Urothelium cell line (cell line): ENCODE results near the gene PRKN.

Source experiments
- DNase-seq: peaks from one replicate; pipeline ENCODE4 v3.0.0; 2011; ENCODE audit warnings: low spot score, mixed read lengths
- FAIRE-seq: peaks from 2 replicates; lab custom pipeline; 2011; peaks lifted over from hg19 to GRCh38; lab: Jason Lieb, UNC

Gene PRKN

DNA sequence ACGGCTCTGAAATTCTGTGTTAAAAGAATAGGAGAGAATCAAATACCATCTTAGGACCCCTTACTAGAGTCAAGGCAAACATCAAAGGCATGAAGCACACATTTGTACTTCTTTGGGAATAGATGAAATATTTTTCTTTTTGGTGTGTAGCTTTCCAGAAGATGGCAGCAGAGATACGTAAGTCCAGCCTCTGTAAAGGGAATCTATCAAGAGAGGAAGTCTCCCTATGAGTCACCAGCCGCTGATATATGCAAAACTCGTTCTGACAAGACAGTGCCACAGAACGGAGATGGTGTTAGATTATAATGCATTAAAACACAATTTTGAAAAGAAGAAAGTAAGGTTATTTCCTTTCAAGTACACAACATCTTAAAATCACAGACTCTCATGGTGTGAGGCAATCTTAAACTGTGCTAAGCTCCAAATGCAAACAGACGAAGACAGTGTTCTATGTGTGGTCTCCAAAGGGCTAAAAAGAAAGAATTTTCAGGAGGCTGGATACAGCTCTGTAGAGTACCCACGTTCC lies 1333.7 kb downstream of the PRKN start:
- peak; percentile 81 for DNase-seq
- no peak for FAIRE-seq

DNA sequence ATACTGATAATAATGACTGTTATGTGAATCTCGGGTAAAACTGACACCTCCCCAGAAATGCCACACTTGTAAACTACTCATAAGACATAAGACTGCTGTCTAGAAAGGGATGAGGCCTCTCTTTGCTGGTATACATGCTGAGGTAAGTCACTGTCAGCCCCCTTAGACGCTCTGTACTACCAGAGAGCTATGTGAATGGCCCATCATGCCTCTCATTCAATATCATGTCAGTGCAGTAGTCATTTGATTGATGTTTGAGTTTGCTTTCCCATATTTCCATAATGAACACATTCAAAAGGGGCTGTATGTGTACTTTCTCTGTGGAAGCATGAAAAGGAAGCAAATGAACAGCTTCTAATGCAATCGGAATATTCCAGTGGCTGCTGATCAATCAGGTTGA lies 1334.3 kb downstream of the PRKN start:
- no peak for FAIRE-seq

DNA sequence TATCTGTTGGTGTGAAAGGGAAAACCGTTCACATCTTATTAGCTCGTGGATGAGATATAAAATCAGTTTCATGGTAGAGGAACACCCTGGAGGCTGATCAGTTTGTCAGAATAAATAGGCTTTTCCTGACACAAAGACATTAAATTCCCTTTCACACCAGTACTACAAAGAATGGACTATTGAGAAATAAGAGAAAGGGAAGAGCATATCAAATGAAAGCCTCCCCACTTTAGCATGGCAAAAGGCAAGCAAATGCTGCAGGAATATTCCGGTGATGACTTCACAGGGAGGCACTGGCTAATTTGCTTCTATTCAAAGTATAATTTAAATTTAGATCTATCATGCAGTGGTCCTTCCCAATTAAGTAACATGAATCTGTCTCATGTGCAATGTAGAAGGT lies 1337.8 kb downstream of the PRKN start:
- FAIRE-seq = no peak
- no peak for DNase-seq

More for the DNA sequence above, 1334.3 kb downstream of the PRKN start:
- no peak for DNase-seq

DNA sequence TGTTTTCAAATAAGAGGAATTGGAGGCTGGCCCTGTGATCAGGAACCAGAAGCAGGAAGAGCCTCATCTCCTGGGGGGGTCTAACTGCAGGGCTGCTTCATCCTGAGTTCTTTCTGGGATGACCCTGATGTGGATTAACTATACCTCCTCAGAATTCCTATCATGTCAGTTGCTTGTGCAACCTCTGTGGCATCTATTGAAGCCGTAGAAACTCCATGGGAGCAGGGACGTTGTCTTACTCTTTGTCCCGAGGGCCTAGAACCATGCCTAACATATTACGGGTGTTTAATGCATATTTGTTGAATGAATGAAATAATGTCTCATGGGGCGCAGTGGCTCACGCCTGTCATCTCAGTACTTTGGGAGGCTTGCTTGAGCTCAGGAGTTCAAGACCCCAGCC lies 1343.6 kb downstream of the PRKN start:
- DNase-seq (no peak), FAIRE-seq (no peak)

DNA sequence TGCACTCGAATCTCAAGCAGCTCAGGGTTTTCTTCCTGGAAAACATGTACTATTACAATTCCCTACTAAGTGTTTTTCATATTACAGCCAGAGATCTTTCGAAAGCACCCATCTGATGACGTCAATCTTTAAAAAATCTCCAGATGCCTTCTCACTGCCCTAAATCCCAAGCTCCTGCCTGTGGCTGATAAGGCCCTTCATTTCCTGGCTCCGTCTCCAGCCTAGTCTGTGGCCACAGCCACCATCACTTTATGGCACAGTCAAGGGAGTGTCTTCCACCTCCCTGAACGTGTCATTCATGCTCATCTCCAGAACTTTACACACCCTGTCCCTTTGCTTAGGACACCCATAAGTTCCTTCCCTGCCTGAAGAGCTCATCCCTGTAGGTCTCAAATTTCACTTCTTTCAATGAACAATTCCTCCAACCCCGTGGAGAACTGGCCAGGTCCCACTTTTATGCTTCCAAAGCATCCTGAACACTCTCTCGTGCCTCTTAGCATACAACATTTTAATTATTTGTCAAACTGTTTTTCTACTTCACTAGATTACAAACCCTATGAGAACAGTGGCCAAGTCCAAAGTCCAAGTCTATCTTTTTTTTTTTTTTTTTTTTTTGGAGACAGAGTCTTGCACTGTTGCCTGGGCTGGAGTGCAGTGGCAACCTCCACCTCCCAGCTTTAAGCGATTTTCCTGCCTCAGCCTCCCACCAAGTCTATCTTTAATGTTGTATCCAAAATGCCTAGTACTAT lies 1347.6 kb downstream of the PRKN start:
- no peak for DNase-seq
- no peak for FAIRE-seq

DNA sequence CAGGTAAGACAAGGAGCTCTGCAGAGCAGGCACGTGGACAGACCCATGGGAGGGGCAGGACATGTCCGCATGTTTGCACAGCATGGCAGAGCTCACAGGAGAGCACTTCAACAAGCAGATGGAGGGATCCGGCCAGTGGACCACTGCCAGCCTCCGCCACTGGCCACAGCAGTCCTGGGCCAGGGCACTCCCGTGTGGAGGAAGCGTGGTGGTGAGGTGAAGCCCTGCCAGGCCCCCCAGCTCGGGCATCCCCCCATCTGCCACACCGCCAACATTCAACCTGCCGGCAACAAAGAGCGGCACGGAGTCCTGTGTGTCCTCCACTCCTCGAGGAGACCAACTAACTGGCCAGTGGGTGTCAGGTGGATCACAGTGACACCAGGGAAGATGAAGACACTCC lies 1349.5 kb downstream of the PRKN start:
- no peak for DNase-seq
- no peak for FAIRE-seq

DNA sequence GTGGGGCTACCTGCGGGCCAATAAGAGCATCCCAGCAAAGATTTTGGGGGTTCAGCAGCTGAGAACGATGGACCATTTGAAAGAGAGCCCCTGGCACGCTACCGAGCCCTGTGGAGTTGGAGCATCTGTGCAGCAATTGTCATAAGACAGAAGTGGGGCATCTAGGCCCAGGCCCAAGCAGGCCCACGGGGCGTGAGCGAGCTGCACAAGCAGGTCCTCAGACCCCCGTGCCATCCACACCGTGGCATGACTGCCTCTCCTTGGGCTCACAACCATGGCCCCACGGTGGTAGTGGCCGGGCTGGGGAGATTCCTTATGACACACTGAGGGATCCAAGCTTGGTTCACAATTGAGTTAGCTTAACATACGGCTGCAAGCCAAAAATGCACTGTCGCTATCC lies 1350.5 kb downstream of the PRKN start:
- FAIRE-seq (no peak), DNase-seq (no peak)

DNA sequence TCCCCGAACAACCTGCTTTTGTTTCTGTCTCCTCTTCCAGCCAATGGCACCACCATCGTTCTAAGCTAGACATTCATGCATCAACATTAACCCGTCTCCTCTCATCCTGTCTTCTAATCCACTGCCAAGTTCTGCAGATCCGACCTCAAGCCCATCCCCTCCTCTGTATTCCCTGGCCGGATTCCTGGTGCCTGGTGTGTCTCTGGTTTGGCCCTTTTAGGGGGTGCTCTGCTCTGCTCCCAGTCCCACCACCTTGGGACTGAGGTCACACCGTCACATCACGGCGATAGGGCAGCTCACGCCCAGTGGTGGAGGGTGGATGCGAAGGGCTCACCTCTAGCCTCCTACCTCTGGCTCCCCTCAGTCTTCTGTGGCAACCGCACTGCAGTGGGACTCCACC lies 1351.2 kb downstream of the PRKN start:
- DNase-seq (no peak), FAIRE-seq (peak; percentile 68)

DNA sequence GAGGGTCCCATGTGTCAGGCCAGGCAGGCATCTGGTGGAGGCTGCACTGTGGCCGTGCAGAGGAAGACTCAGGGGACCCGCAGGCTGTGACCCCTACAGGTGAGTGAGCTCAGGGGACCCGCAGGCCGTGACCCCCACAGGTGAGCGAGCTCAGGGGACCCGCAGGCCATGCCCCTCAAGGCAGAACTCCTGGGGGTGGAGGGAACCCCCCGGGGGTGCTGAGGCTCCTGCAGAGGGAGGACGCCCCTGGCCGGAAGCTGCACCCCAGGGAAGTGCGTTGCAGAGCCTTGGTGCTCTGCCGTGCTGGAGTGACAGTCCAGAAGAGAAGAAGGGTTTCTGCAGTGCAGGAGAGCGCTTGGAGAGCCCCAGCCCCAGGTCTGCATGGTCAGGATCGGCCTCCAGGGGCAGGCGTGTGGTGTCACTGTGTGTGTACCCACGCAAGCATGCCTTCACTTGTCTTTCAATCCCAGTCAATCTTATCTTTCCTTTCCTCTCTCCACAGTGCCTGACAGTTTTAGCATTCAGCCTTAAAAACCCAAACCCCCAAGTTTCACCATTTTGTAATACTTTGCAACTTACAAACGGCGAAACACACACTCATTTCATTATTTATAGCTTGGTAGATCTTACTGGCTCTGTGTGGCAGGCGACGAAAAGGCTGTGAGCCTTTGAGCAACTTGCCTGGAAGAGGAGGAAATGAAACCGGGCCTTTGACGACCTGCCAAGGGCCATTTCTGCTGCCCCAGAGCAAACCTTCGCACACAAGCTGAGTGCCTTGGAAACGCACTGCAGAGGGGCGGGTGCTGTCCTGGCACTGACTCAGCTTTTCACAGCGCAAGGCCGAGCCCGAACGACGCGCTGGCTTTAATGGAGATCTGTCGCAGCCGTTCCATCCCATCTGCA lies 1352.3 kb downstream of the PRKN start:
- DNase-seq (peak; percentile 27), FAIRE-seq (no peak)

DNA sequence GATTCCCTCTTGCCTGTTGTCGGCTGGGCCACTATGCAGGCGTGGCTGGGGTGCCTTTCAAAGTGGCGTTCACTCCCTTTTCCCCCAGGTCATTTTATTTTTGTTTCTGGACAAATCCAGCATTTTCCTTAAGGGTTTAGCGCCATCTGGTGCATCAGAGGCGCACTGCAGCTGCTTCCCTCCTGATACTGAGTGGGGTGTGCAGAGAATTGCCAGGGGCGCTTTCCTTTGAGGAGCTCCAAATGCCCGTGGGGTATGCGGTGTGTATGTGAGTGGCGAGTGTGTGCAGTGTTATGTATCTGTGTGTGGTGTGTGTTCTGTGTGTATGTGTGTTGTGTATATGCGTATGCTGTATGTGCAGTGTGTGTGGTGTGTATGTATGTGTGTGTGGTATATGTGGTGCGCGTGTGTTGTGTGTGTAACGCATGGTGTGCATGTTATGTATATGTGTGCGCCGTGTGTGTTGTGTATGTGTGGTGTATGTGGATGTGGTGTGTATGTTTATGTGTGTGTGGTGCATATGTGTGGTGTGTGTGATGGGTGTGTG lies 1353.6 kb downstream of the PRKN start:
- DNase-seq (peak; percentile 59), FAIRE-seq (no peak)

DNA sequence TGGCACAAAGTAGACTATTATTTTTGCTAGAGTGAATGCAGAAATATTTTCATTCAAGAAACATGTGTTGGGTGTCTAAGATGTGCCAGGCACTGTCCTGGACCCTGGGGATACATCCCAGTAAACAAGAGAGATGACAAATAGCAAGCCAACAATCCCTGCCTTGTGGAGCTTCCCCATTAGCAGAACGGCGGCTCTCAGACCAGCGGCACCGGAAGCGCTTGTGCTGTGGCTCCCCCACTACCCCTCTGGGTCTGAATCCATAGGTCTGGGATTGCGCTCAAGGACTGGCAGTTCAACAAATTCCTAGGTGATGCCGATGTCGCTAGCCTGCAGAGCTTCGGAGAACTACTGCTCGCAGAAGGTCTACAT lies 1355.2 kb downstream of the PRKN start:
- FAIRE-seq (no peak), DNase-seq (no peak)

DNA sequence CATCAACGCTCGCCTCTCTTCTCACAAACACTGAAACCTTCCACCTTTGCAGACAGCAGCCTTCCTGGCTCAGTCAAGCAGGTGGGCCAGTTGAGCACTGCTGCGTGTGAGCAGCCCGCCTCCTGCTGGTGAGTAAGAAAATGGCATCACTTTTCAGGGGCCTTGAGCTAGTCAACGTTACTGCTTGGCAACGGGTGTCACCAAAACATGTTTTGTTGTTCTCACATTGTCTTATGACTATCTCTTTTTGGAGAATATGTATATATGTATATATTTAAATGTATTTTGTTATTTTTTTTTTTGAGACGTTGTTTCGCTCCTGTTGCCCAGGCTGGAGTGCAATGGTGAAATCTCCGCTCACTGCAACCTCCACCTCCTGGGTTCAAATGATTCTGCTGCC lies 1356.7 kb downstream of the PRKN start:
- FAIRE-seq = peak; percentile 95
- peak; percentile 74 for DNase-seq

DNA sequence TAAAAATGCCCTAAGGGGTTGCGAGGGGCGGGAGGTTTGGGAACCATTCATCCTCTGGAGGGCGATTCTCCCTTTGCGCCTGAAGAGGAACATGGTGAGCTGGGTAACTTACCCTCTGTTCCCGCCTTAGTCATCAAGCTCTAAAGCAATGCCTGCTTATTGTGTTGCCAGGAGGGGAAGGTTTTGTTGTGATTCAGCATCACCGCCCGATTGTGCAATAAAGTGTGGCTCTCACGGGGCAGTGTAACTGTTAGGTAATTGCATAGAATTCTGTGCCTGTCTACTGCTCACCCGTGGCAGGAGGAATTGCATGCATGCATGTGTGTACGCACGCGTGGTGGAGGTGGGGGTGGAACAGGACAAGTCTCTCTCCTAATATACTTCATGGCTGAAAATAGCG lies 1358.2 kb downstream of the PRKN start:
- DNase-seq (peak; percentile 58), FAIRE-seq (no peak)

DNA sequence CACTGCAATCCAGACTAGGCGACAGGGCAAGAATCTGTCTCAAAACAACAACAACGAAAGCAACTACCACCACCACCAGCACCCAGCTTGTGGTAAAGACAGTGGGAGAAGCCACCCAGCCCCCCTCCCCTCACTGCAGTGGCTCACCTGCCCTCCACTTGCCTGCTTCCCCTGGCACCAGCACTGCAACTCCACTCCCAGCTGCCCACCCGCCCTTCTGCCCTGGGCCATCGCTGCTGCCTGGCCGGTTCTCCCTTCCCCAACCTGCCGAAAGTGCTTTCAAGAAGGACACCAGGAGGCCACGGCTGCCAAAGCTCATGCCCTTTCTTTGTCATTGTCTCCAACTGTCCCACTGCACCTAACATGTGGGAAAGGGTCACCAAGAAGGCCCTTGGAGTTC lies 1359.1 kb downstream of the PRKN start:
- no peak for FAIRE-seq
- no peak for DNase-seq

DNA sequence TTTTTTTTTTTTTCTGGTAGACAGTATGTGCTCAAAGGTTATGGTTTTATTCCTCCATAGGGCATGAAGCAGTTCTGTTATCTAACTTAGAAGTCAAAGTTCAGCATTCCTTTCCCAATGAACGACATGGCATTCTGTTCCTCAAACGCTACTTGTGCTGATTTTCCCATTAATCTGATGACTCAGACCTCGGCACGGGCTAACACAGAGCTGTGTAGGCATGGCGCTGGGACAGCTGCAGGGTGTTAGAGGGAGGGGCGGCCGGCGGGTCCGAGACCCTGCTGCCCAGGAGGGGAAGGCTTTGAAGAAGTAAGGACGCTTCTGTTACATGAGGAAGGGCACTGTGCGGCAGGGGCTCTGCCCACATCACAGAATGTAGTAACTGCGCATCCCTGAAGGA lies 1360.1 kb downstream of the PRKN start:
- FAIRE-seq = no peak

DNA sequence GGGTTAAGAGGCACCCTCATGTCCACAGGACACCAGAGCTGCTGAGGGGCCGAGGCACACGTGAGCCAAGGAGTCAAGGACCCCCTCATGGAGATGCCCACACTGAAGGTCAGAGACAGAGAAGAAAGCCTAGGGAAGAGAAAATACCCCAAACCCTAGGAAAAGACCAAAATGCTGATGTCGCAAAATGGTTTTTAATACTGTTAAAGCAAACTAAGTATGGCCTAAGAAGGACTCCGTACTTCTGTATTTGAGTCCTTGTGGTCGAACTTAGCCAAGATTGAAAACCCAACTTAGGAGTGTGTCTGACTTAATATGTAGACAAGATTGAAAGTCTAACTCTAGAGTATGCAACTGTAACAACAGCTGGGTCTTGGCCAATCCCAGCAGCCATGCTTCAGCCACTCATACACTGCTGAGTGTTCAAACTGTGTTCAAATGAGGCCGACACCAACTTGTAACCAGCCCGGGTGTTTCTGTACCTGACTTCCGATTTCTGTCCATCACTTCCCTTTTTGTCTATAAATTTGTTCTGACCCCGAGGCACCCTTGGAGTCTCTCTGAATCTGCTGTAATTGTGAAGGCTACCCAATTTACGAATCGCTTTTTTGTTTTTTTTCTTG lies 1361.2 kb downstream of the PRKN start:
- FAIRE-seq = no peak
- no peak for DNase-seq

More for the DNA sequence above, 1360.1 kb downstream of the PRKN start:
- DNase-seq = no peak

DNA sequence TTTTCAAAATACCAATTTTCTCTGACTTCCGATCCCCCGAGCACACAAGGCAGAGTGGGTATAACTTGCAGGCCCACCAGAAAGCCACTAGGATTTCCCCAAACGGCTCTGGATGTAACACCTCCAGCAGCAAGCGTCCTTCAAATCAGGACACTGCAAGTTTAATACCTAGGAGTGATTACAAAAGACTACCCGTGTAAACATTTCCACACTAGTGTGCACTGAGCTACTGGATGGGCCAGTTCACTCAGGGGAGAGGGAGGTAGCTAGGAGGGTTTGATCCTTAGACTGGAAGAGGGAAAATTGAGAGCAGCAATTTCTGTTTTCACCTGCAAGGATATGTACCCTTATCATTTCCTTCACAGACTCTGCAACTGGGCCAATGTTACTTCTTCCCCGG lies 1361.9 kb downstream of the PRKN start:
- FAIRE-seq = no peak
- DNase-seq = no peak

DNA sequence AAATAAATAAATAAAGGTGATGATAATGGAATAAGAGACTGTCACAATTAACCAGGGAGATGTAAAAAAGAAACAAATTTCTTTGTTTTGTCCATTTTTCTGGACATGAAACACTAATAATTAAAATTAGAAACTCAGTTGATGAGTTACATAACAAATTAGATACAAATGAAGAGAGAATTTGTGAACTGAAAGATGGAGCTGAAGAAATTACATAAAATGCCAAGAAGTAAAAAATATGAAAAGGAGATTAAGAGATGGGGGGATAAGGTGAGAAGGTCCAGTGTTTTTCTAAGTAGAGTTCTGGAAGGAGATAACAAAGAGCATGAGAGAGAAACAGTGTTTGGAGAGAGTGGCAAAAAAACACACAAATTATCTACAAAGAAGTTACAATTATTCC lies 1364.3 kb downstream of the PRKN start:
- DNase-seq (no peak), FAIRE-seq (no peak)

DNA sequence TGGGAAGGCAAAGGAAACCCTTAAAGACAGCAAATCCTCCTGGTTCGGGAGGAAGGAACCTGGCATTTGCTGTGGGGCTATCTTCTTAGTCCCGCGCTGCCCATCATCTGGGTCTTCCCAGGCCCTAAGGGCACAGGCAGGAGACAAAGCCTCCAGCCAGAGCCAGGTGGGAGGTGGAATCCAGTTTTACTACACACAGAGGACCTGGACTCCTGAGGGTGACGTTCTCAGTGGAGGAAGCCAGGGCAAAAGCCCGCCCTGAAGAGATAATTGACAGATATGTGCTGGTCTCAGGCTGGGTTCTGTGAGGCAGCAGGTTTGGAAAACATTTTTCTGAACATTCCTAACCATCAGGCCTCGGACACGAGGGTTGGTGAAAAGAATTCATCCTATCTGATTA lies 1365.3 kb downstream of the PRKN start:
- no peak for DNase-seq
- FAIRE-seq = no peak

DNA sequence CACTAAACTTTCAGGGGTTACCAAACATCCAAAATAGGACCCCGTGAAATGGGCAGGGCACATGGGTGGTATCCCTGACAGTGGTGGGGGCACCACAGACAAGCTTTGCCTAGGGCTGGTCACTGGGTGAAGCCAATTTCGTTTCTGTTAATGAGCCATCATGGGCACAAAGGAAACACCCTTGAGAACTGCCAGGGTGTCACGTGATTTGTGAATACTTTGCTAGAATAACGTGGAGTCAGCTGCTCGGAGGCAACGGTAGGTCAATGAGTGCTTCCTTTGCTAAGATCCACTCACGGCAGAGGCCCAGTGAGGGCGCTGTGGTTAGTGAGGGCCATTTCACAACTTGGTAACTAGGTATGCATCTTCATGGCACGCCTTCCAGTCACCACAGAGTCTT lies 1366.0 kb downstream of the PRKN start:
- no peak for FAIRE-seq
- no peak for DNase-seq

DNA sequence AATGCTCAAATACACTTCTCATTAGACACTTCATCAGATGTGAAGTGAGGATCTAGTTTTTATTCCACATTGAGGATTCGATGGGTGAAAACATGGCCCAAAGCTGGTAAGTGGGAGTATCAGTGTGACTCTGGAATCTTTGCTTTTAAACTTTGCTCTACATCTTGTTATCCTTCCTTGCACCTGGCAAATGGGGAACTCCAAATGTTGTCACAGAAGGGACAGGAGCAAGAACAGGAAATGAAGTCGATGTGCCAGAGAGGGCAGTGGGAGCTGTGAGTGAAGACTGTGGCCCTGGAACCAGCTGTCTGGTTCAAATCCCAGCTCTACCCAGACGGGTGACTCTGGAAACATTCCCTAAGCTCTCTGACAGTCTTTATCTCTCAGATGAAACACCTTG lies 1367.0 kb downstream of the PRKN start:
- FAIRE-seq = no peak
- DNase-seq = no peak
